A549 (cell line): Measurements from ENCODE around the gene CRYGN.

Experiments
- CHD2 ChIP-seq: fragments of 150-350 bp; IDR thresholded peaks from 2 replicates; pipeline ENCODE4 v1.6.1; 2014; ENCODE audit warnings: low read length; ENCODE audit not compliant: partially characterized antibody
- CHD4 ChIP-seq: fragments of 200-600 bp; sonication (generic); IDR thresholded peaks from 2 replicates; pipeline ENCODE4 v1.6.1; 2016; ENCODE audit warnings: antibody characterized with exemption, mild to moderate bottlenecking, borderline replicate concordance
- EHMT2 ChIP-seq: fragments of 200-600 bp; sonication (generic); IDR thresholded peaks from 2 replicates; pipeline ENCODE4 v1.6.1; 2016; ENCODE audit warnings: antibody characterized with exemption, low read depth, mild to moderate bottlenecking, moderate library complexity
- GATA3 ChIP-seq: IDR thresholded peaks from 2 replicates; pipeline ENCODE4 v1.6.1; 2012; ENCODE audit warnings: borderline replicate concordance
- JUNB ChIP-seq: fragments of >200 bp; sonication (Bioruptor Twin); formaldehyde crosslinking; IDR thresholded peaks from 2 replicates; pipeline ENCODE4 v1.6.1; 2016
- RAD21 ChIP-seq, 2 experiments: fragments of >200 bp in 1 of 2; sonication (Bioruptor Twin) in 1 of 2; formaldehyde crosslinking in 1 of 2; IDR thresholded peaks in 1 of 2; conservative IDR thresholded peaks in 1 of 2; 2 replicates in 1 of 2; 3 replicates in 1 of 2; pipeline ENCODE4 v1.6.1; 2012 to 2018; ENCODE audit warnings: inconsistent platforms in 1 of 2
- RFX5 ChIP-seq: fragments of 450-650 bp; IDR thresholded peaks from 2 replicates; pipeline ENCODE4 v1.7.1; 2014; ENCODE audit warnings: antibody characterized with exemption, mild to moderate bottlenecking, moderate library complexity
- RNF2 ChIP-seq: fragments of 200-600 bp; sonication (generic); IDR thresholded peaks from 2 replicates; pipeline ENCODE4 v1.6.1; 2016; ENCODE audit warnings: low read depth, mild to moderate bottlenecking, antibody characterized with exemption, moderate library complexity, borderline replicate concordance
- TF ChIP-seq, protein P1 (sequence below): fragments of >200 bp; sonication (Bioruptor Twin); formaldehyde crosslinking; IDR thresholded peaks from 3 replicates; pipeline ENCODE4 v1.5.1; 2016
- TF ChIP-seq, protein P2 (sequence below): IDR thresholded peaks from 2 replicates; pipeline ENCODE4 v1.6.1; 2012
- TF ChIP-seq, protein P3 (sequence below): fragments of >200 bp; sonication (Bioruptor Twin); formaldehyde crosslinking; IDR thresholded peaks from 3 replicates; pipeline ENCODE4 v1.6.1; 2016

DNA sequence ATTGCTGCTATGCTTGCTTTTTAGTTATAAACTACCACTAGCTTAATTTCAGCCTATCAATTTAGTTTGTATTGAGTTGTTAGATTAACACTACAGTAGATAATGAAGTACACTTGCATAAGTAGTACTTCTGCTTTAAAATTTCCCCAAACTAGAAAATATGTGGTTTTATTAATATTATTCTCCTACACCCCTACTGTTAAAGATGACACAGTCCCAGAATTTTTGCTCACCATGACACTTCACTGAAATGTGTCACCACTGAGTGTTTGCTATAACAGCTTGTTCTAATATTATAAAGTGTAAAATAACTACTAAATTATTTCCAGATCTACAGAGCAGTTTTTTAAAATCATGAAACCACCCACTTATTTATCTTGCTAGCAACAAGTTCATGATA lies 48.2 kb upstream of the CRYGN start:
- TF ChIP-seq, protein P1, sequence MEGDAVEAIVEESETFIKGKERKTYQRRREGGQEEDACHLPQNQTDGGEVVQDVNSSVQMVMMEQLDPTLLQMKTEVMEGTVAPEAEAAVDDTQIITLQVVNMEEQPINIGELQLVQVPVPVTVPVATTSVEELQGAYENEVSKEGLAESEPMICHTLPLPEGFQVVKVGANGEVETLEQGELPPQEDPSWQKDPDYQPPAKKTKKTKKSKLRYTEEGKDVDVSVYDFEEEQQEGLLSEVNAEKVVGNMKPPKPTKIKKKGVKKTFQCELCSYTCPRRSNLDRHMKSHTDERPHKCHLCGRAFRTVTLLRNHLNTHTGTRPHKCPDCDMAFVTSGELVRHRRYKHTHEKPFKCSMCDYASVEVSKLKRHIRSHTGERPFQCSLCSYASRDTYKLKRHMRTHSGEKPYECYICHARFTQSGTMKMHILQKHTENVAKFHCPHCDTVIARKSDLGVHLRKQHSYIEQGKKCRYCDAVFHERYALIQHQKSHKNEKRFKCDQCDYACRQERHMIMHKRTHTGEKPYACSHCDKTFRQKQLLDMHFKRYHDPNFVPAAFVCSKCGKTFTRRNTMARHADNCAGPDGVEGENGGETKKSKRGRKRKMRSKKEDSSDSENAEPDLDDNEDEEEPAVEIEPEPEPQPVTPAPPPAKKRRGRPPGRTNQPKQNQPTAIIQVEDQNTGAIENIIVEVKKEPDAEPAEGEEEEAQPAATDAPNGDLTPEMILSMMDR, result no peak
- TF ChIP-seq, protein P2, sequence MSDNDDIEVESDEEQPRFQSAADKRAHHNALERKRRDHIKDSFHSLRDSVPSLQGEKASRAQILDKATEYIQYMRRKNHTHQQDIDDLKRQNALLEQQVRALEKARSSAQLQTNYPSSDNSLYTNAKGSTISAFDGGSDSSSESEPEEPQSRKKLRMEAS, result no peak
- no peak for TF ChIP-seq EHMT2
- TF ChIP-seq, protein P3, sequence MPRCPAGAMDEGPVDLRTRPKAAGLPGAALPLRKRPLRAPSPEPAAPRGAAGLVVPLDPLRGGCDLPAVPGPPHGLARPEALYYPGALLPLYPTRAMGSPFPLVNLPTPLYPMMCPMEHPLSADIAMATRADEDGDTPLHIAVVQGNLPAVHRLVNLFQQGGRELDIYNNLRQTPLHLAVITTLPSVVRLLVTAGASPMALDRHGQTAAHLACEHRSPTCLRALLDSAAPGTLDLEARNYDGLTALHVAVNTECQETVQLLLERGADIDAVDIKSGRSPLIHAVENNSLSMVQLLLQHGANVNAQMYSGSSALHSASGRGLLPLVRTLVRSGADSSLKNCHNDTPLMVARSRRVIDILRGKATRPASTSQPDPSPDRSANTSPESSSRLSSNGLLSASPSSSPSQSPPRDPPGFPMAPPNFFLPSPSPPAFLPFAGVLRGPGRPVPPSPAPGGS, result no peak
- no peak for TF ChIP-seq GATA3
- no peak for TF ChIP-seq CHD2
- no peak for TF ChIP-seq RAD21 (conservative IDR thresholded peaks at IDR 0.05 in 1 of 2, IDR thresholded peaks at IDR 0.05 in 1 of 2)
- TF ChIP-seq RNF2, result no peak
- no peak for TF ChIP-seq RFX5
- TF ChIP-seq JUNB, result no peak
- no peak for TF ChIP-seq CHD4
